Thyroid gland (tissue), 4 donors: ENCODE results near the gene LRMDA.

ENCODE experiments used
- POLR2A ChIP-seq, 2 donors: fragments of 450-650 bp; IDR thresholded peaks; one replicate each; pipeline ENCODE4 v1.6.1; 2017; ENCODE audit warnings: antibody characterized with exemption in 2 of 2, mild to moderate bottlenecking in 2 of 2, moderate library complexity in 1 of 2
- TF ChIP-seq, protein P1 (sequence below), 6 experiments: fragments of 200-600 bp in 3 of 6; fragments of 450-650 bp in 3 of 6; sonication (generic) in 3 of 6; IDR thresholded peaks; one replicate each; pipeline ENCODE4 v1.5.1; 2016 to 2019; ENCODE audit warnings: antibody characterized with exemption in 6 of 6, mild to moderate bottlenecking in 2 of 6, inconsistent platforms in 1 of 6, moderate library complexity in 1 of 6

DNA sequence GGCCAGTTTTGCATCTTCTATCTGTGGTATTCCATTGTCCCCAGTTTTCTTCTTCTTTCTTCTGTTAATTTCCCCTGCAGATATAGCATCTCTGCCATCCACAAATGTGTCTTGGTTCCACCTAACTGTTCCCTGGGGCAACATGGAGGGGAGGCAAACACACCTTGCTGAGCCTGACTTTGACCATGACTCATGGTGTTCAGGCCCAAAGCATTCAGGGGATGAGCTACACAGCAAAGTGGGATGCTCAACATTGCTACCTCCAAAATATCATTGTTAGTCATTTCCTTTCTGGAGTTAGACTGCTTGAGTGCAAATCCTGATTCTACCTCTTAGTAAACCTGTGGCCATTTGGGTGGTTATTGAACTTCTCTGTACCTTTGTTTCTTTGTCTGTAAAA, 542.7 kb downstream of the LRMDA start:
- TF ChIP-seq POLR2A (IDR thresholded peaks at IDR 0.05), result no peak
- TF ChIP-seq, protein P1, sequence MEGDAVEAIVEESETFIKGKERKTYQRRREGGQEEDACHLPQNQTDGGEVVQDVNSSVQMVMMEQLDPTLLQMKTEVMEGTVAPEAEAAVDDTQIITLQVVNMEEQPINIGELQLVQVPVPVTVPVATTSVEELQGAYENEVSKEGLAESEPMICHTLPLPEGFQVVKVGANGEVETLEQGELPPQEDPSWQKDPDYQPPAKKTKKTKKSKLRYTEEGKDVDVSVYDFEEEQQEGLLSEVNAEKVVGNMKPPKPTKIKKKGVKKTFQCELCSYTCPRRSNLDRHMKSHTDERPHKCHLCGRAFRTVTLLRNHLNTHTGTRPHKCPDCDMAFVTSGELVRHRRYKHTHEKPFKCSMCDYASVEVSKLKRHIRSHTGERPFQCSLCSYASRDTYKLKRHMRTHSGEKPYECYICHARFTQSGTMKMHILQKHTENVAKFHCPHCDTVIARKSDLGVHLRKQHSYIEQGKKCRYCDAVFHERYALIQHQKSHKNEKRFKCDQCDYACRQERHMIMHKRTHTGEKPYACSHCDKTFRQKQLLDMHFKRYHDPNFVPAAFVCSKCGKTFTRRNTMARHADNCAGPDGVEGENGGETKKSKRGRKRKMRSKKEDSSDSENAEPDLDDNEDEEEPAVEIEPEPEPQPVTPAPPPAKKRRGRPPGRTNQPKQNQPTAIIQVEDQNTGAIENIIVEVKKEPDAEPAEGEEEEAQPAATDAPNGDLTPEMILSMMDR (IDR thresholded peaks at IDR 0.05), result no peak
